GM19351 (cell line): ENCODE results near the gene FIS1.
"Not testable (repeated sequence)": the region's sequence is repeated elsewhere in the genome, so short reads cannot be mapped to it uniquely, and the experiment has no call there.

Source experiments
- ATAC-seq: cut with Tn5 transposase; IDR thresholded peaks from one replicate; pipeline ENCODE4 v1.9.1; 2021; ENCODE audit warnings: mild to moderate bottlenecking, moderate library complexity; ENCODE audit not compliant: unreplicated experiment

Gene FIS1

DNA sequence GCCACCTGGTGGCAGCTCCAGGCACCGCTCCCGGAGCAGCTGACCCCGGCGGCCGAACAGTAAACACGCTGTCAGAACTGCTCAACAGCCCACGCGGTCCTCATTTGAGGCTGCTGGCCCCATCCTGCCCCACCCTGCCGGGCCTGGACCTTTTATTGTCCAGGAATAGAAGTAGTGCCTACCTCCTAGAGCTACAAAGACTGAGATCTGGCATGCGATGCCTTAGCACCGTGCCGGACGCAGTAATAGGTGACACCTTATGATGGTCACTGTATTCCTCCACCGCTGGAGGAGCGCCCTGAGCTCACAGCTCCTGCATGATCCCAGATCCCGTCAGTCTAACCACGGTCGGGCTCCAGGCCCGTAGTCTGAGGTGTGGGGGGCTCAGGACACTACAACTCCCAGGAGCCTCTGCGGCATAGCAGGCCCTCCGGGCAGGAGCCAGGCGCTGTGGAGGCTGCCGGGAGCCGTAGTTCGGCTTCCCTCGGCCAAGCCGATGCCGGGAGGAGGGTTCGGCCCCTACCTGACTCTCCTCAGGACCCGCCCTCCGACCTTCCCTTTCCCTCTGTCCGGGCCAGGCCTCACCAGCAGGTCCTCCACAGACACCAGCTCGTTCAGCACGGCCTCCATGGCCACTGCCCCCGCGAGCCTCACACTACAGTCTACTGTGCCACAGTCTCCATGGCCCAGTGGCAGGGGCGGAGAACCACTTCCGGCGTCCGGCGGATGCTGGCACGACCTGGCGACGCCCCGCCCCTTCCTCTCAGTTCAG is at the start of gene FIS1:
TSS of gene FIS1 (minus strand) at position 707 of the 772 bp plus-strand sequence. CDS start at position 630, 77 bp downstream.
- ATAC-seq = peak; percentile 89

DNA sequence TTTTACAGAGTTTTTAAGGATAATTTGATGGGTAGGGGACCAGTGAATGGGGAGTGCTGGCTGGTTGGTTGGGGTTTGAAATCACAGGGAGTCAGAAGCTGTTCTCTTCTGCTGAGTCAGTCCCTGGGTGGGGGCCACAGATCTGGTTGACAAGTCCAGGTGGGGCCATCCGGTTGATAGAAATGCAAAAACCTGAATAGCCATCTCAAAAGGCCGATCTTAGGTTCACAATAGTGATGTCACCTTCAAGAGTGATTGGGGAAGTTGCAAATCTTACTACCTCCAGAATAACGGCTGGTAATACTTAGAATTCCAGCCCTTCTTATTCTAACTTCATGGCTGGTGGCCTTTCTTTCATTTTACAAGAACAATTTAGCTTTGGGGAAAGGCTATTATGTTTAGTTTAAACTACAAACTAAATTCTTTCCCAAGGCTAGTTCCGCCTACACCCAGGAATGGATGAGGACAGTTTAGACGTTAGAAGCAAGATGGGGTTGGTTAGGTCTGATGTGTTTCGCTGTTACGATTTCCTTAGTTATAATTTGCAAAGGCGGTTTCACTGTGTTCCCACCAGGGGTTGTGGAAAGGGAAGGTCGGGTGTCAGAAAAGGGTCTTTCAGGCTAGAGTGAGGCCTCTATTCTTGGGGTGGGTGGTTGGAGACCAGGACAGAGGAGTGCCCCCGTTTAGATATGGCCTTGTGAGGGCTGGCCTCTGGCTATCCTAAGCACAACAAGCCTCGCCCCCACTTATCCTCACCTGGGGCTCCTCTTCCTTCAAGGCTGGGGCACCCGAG is 49.4 kb upstream of the FIS1 start:
- no peak for ATAC-seq

DNA sequence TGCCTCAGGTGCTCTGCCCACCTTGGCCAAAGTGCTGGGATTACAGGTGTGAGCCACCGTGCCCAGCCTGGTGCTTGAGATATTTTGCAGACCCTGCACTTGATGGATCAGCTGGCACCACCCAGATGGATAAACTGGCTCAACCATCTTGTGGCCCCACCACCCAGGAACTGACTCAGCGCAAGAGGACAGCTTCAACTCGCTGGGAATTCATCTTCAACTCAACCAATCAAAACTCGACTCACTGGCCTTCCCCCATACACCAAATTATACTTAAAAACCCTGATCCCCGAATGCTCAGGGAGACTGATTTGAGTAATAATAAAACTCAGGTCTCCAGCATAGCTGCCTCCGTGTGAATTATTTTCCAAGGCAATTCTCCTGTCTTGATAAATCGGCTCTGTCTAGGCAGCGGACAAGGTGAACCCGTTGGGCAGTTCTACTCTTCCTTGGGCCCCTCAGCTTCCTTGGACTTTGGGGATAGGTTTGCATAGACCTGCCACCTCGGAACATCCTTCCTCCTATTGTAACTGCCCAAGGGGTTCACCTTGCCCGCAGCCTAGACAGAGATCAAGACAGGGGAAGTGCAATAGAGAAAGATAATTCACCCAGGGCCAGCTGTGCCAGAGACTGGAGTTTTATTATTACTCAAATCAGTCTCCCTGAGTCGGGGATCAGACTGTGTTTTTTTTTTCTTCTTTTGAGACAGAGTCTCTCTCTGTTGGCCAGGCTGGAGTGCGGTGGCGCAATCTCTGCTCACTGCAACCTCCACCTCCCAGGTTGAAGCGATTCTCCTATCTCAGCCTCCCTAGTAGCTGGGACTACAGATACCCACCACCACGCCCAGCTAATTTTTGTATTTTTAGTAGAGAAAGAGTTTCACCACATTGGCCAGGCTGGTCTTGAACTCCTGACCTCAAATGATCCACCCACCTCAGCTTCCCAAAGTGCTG is 48.5 kb upstream of the FIS1 start:
- ATAC-seq = not testable (repeated sequence)

DNA sequence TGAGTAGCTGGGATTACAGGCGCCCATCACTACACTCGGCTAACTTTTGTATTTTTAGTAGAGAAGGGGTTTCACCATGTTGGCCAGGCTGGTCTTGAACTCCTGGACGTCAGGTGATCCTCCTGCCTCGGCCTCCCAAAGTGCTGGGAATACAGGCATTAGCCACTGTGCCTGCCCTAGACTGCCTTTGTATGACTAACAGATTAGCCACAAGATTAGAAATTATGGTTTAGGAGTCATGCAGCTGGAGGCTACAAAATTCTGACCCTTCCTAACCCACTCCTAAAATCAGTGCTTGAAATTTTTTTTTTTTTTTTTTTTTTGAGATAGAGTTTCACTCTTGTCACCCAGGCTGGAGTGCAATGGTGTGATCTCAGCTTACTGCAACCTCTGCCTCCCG is 47.7 kb upstream of the FIS1 start:
- not testable (repeated sequence) for ATAC-seq

DNA sequence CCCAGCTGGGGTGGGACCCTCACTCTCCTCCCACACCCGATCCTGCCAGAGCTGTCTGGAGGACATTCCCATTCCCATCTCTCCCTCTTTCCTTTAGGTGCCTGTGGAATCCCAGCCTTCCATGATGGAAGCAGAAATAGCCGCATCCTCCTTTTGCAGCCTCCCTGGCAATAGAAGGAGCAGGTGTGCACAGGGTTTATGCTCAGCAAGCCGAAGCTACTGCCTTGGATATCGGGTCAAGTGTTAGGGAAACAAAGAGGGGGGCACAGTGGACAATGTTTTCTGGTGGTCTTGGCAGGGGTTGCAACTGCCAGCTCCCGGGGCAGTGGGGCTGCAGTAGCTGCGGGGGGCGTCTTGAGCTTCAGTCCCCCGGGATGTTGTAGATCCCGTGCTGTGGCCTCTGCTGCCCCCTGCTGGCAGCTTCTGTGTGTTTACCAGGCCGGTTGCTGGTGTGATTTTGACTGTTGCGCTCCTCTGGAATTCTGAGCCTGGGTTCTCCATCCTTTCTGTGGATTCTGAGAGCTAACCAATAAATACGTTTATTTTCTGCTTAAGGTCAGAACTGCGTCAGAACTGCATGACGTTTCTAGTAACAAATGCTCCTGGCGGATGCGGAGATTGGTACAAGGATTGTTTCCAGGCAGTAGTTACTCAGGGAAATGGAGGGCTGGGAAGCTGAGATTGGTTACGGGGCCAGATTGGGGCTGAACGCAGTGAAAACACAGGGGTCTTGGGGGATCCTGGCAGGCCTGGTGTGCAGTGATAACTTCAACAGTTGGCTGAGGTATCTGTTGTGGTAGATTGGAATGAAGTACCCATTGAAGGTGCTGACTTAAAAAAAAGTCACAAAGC is 45.5 kb upstream of the FIS1 start:
- peak; percentile 47 for ATAC-seq

DNA sequence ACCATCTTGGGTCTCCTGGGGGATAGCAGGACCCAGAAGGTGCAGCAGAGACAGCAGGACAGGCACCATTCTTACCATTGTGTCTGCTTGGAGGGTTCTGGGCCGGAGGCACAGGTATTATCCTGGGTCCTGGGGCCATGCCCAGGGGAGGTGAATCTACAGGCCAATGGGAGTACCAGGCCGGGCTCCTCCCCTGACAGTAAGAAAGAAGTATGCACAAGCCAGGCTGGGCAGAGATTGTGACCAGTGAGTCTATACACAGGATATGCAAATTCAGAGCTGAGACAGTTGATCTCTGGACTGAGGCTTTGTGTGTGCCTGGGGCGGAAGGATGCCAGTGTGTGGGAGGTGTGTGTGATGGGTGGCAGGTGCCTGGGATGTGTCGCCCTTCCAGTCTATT is 44.8 kb upstream of the FIS1 start:
- peak; percentile 82 for ATAC-seq

DNA sequence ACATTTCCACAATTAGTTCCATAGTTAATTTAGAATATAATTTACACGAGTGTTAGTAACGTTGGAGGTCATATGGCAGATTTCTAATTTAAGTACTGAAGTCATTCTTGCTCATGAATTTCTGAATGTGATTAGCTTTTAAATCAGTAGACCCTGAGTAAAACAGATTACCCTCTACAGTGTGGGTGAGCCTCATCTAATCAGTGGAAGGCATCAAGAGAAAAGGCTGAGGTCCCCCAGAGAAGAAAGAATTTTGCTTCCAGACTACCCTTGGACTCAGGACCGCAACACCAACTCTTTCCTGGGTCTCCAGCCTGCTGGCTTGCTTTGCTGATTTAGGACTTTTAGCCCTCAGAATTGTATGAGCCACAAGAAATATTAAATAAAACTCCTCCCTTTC is 43.6 kb upstream of the FIS1 start:
- no peak for ATAC-seq

DNA sequence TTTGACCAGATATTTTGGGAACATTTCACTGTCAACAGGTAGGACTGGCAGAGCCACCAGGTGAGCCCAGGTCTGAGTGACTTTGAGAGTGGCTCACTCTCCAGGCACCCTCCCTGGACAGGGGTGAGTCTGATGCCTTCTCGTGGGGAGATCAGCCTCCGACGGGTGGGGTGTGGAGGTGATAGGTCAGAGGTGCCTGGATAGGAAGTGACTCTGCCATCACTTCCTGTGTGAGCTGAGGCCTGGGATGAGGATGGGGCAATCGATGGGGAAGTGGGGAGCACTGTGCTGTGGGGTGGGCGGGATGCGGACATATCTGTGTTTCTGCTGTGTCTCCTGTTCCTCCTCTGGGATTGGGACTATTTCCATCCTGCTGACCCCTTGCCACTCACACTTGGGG is 42.2 kb upstream of the FIS1 start:
- ATAC-seq = no peak

DNA sequence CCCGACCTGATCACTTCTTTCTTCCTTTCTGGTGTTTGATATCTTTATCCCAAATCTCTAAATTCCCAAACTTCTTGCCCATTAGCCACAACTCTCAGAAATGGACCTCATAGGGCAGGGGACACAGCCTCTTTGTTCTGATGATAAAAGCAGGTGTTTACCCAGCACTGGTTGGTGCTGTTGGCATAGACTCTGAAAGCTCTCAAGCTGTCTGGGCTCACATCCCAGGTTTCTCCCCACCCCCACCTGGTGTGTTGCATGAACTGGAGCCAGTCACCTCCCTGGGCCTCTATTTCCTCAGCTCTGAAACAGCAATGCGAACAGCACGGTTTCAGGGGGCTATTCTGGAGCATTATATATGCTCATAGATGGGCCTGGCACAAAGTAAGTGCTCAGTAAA is 41.0 kb upstream of the FIS1 start:
- not testable (repeated sequence) for ATAC-seq

DNA sequence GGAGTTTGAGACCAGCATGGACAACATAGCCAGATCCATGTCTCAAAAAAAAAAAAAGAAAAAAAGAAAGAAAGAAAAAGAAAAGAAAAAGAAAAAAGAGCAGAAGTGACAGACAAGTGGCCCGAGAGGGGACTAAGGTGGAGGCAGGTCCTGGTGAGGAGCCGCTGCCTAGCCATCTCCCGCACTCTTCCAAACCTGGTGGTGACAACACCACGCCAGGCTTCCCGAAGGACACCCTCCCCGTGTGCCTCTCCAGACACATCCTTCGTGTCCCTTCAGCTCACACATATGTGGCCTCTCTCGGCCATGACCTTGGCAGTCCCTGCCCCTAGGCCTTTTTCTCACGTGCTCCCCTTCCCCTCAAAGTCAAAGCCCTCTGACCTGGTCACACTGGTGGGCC is 40.3 kb upstream of the FIS1 start:
- no peak for ATAC-seq

DNA sequence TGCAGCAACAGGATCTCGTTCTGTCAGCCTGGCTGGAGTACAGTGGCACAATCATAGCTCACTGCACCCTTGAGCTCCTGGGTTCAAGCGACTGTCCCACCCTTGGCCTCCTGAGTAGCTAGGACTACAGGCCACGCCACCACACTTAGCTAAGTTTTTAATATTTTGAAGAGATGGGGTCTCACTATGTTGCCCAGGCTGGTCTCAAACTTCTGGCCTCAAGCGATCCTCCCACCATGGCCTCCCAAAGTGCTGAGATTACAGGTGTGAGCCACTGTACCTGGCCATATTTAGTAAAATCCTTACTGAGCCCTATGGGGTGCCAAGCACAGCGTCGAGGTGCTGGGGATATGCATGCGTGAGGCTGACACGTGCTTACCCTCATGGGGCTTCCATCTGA is 36.0 kb upstream of the FIS1 start:
- ATAC-seq = not testable (repeated sequence)

DNA sequence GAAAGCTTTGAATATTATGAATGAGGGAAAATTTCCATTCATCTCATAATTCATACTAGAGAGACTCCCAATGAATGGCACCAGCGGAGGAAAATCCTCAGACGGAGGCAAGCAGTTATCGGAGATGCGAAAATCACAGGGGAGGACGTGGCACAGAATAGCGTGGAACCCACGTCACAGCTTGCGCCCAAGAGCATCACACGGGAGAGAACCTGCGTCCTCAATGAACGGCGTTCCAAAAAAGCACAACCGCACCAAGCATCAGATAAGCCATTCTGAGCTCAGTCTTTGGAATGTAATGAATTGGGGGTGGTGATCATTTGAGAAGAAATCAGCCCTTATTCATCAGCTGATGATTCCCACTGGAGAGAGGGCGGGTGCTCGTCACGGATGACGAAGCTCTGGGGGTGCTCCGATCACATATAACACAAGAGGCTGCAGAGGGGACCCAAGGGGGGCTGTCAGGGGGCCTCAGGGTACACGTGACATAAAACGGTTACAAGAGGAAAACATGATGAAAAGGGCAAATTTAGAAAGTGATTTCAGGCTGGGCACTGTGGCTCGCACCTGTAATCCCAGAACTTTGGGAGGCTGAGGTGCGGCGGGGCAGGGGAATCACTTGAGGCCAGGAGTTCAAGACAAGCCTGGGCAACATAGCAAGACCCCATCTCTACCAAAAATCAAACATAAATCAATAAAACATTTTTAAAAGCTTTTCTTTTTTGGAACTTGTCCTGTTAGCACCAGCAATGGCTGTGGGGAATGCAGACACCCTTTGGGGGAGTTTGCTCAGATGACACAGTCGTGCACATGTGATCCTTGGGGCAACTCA is 33.8 kb upstream of the FIS1 start:
- no peak for ATAC-seq

DNA sequence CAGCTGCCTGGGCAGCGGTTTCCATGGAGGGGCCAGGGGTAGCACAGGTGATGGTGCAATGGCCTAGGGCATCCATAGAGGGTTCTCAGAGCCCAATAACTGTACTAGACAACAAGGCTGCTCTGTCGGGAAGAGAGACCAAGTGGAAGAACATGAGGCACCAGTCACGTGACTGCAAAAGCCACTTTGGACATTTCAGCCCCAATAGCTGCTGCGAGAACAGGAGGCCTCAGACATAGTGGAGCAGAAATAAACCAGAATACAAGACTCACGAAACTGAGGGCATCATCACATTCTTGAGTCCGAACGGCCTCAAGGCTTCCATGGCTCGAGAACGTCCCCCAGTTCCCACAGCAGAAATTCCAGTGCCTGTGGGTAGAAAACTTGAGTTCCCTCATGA is 32.3 kb upstream of the FIS1 start:
- no peak for ATAC-seq

DNA sequence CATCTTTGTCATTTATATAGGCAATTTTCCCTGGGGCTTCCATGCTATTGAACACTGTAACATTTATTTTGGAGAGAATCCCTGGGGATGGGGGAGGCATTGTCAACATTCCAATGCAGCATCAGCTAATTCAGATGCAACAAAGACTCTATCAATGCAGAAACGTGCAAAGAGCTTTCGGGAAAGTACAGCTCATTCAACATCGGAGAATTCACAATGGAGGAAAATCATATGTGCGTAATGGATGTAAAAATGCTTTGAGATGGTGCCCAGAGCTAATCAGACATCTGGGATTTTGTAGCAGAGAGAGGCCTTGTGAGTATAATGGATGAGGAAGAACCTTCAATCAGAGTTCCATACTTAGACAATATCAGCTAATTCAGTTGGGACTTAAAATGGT is 28.3 kb upstream of the FIS1 start:
- ATAC-seq = no peak

DNA sequence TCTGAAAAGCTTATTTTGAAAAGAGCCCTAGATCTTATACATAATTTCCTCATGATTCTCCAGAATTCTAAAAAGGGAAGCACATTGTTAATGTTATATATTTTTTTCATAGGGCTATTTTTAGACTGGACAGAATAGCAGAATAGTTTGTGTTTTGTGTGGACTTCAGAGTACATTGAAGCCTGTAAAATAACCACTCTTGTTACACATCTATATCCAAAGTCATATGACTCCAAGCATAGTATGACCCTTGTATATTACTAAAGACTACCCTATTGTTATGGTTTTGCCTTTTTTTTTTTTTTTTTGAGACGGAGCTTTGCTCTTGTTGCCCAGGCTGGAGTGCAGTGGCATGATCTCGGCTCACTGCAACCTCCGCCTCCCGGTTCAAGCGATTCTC is 26.1 kb upstream of the FIS1 start:
- ATAC-seq = no peak

DNA sequence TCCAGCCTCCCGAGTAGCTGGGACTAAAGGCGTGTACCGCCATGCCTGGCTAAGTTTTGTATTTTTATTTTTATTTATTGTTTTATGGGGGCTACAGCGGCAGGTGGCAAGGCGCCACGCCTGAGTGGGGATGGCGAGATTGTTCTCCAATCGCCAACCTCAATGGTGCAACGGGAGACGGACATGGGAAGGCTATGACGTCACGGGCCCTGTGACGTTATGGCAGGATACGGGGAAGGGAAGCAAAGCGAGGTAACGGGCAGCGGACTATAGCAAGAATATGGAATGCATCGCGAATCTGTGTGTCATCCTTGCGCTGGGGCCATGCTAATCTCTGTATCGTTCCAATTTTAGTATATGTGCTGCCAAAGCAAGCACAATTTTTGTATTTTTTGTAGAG is 24.8 kb upstream of the FIS1 start:
- no peak for ATAC-seq

DNA sequence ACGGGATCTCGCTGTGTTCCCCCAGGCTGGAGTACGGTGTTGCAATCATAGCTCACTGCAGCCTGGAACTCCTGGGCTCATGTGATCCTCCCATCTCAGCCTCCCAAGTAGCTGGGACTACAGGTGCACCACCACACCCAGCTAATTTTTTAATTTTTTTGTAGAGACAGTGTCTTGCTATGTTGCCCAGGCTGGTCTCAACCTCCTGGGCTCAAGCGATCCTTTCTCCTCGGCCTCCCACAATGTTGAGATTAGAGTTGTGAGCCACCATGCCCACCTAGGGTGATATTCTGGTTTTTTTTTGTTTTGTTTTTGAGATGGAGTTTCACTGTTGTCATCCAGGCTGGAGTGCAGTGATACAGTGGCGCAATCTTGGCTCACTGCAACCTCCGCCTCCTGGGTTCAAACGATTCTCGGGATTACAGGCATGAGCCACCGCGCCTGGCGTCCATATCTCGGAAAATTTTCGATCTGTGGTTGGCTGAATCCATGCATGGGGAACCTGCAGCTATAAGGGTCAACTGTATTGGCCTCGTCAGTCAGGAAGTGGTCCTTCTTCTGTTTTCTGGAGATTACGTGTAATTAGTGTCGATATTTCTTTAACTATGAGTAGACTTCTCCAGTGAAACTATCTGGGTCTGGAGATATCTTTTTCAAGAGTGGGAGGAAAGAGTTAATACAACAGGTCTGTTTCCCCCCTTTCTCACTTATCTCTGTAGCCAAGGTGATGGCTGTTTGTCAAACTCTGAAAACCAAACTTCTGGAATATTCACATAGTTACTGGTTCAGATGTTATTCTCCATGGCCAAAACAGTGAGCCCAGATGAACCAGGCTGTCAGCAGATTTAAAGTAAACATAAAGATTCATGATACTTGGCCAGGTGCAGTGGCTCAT is 21.0 kb upstream of the FIS1 start:
- no peak for ATAC-seq

DNA sequence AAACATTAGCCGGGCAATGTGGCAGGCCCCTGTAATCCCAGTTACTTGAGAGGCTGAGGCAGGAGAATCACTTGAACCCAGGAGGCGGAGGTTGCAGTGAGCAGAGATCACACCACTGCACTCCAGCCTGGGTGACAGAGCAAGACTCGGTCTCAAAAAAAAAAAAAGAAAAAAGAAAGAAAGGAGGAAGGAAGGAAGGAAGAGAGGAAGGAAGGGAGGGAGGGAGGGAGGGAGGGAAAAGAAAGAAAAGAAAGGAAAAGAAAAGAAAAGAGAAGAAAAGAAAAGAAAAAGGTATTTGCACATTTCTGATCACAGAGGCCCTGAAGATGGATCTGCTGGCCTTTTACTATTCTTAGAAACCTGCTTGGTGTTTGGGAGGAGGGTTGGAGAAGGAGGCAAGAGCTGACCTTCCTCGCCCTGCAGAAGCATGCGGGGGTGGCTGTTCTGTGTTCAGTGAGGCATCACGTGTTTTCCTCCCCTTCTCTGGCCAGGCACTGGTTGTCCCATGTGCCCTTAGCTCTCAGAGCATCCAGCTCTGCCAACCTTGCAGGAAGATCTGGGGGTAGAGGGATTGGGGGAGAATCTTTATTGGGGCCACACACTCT is 19.3 kb upstream of the FIS1 start:
- not testable (repeated sequence) for ATAC-seq
